Measurements from ENCODE around the gene FAM174C.

DNA sequence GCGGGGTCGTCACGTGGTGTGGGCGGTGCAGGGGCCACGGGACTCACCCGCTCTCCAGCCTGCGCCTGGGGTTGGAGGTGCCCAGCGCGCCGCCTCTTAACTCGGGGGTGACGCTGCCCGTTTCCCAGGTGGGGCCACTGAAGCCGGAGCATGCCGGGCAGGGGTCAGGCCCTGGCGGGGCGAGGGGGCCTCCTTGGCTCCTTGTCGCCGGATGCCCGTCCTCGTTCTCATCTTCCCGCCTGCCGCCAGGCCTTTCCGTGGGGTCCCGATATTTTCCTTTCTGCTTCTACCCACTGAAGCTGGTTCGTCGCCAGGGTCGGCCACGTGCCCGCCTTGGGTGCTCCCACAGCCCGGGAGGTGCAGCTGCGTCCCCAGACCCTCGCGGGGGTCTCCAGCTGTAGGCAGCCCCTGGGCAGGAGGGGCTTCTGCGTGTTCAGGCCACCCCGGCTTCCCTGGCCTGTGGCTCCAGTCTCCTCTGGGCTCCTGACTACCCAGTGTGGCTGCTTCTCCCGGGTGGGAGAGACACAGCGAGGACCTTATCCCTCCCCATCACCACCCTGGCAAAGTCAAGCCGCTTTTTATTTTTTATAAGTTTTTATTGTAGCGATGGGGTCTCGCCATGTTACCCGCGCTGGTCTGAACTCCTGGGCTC, 772 bp downstream of the FAM174C start:
- TF ChIP-seq, protein P1, sequence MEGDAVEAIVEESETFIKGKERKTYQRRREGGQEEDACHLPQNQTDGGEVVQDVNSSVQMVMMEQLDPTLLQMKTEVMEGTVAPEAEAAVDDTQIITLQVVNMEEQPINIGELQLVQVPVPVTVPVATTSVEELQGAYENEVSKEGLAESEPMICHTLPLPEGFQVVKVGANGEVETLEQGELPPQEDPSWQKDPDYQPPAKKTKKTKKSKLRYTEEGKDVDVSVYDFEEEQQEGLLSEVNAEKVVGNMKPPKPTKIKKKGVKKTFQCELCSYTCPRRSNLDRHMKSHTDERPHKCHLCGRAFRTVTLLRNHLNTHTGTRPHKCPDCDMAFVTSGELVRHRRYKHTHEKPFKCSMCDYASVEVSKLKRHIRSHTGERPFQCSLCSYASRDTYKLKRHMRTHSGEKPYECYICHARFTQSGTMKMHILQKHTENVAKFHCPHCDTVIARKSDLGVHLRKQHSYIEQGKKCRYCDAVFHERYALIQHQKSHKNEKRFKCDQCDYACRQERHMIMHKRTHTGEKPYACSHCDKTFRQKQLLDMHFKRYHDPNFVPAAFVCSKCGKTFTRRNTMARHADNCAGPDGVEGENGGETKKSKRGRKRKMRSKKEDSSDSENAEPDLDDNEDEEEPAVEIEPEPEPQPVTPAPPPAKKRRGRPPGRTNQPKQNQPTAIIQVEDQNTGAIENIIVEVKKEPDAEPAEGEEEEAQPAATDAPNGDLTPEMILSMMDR (conservative IDR thresholded peaks at IDR 0.05; ENCODE audit: low read depth, low read length) = no peak
- no peak for TF ChIP-seq EZH2 (IDR thresholded peaks at IDR 0.05; ENCODE audit: low read length, unreplicated experiment)
